Measurements from ENCODE around the gene FAM174A. TPM values are rescaled to one million over a fixed set of nuclear protein-coding genes. Genes with fewer than 3 reads are reported as not detected.

Gene FAM174A
- total RNA-seq, 2 experiments from 2014 or later, result 5.4 to 6.2 TPM

DNA sequence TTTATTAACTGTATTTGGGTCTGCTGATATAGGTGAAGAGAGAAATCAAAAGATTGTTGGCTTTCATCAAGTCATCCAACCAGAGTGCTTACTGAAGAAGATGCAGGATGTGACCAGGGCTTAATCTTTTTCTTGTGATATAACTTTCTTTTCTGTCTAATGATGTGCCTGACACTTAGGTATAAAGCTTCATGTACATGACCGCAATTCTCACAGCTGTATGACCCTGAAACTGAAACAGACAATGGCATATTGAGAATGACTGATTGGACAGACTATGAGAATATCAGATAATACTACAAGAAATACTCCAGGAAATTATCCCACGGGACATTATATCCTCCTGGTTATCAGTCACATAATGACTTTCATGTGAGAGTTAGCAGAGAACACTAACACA, 32.5 kb upstream of the FAM174A start:
- H3K36me3 ChIP-seq (ENCODE audit: insufficient read depth, low read length), result no peaks in the 10 kb centered on the region
- no peaks in the 10 kb centered on the region for H3K36me3 Mint-ChIP-seq (ENCODE audit: low read depth)
- H3K27ac Mint-ChIP-seq, result no peak overlapping the region
- H3K9me3 ChIP-seq (ENCODE audit: control insufficient read depth in 1 of 2, insufficient read depth in 1 of 2, low read length in 2 of 2), result no peaks in the 10 kb centered on the region
- intact Hi-C loops (cut with DNase I, micrococcal nuclease), result no loop called here
- CTCF ChIA-PET, result no interaction called here
- no peaks in the 10 kb centered on the region for H3K27me3 ChIP-seq (ENCODE audit: control insufficient read depth in 1 of 2, insufficient read depth in 2 of 2, low read length in 2 of 2)
- H3K4me3 ChIP-seq (ENCODE audit: low read length), result no peak overlapping the region
- DNase-seq (no peak), ATAC-seq (ENCODE audit: poor library complexity) (no peak)
- H3K9me3 Mint-ChIP-seq, result no peaks in the 10 kb centered on the region
- H3K27me3 Mint-ChIP-seq, result no peaks in the 10 kb centered on the region
- POLR2A ChIA-PET, result no interaction called here
- H3K4me3 Mint-ChIP-seq, result no peak overlapping the region
- no peaks in the 10 kb centered on the region for H3K4me1 ChIP-seq (ENCODE audit: insufficient read depth, low read length)
- H3K27ac ChIP-seq (ENCODE audit: low read depth in 1 of 2, low read length in 2 of 2), result no peak overlapping the region
- no peaks in the 10 kb centered on the region for H3K4me1 Mint-ChIP-seq (ENCODE audit: low read depth)
- no peak for TF ChIP-seq CTCF (IDR thresholded peaks at IDR 0.05)

- no peaks in the 10 kb centered on the region for H3K4me1 ChIP-seq (ENCODE audit: insufficient read depth, low read length)
- H3K4me3 Mint-ChIP-seq, result no peak overlapping the region
- no peaks in the 10 kb centered on the region for H3K36me3 ChIP-seq (ENCODE audit: insufficient read depth, low read length)
- no peak for TF ChIP-seq CTCF (IDR thresholded peaks at IDR 0.05)
- H3K9me3 Mint-ChIP-seq, result no peaks in the 10 kb centered on the region
- H3K9me3 ChIP-seq (ENCODE audit: control insufficient read depth in 1 of 2, insufficient read depth in 1 of 2, low read length in 2 of 2), result no peaks in the 10 kb centered on the region
- H3K27me3 Mint-ChIP-seq, result no peaks in the 10 kb centered on the region
- no peaks in the 10 kb centered on the region for H3K36me3 Mint-ChIP-seq (ENCODE audit: low read depth)
- no peak overlapping the region for H3K4me3 ChIP-seq (ENCODE audit: low read length)
- DNase-seq (no peak), ATAC-seq (ENCODE audit: poor library complexity) (no peak)
- CTCF ChIA-PET, result no interaction called here
- H3K27ac ChIP-seq (ENCODE audit: low read depth in 1 of 2, low read length in 2 of 2), result no peak overlapping the region
- H3K4me1 Mint-ChIP-seq (ENCODE audit: low read depth), result no peaks in the 10 kb centered on the region
- H3K27ac Mint-ChIP-seq, result no peak overlapping the region
- POLR2A ChIA-PET, result no interaction called here
- intact Hi-C loops (cut with DNase I, micrococcal nuclease), result no loop called here
- no peaks in the 10 kb centered on the region for H3K27me3 ChIP-seq (ENCODE audit: control insufficient read depth in 1 of 2, insufficient read depth in 2 of 2, low read length in 2 of 2)
Measured at GRCh38 chr5:100505984-100506670, 29.0 kb upstream of the FAM174A start.

DNA sequence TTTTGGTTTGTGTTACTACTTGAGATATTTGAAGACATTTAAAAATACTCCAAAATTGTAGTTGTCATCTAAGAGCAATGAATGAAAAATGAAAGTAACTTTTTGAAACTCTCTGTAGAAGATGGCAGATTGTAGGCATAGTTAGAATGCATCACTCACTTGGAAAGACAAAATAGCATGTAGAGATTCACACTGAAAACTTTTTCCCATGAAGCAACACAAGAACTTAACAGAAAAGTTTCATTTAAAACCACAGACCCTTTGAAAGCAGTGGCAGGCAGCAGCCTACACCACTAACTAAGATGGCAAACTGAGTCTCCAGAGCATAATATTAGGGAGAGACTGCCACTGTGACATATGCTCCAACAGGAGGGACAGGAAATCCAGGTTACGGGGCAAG, 18.9 kb upstream of the FAM174A start:
- Mint-ChIP-seq H3K4me3 (no peak overlapping the region), H3K9me3 (peaks cover 10% of the 10 kb centered on the region), H3K27ac (no peak overlapping the region), H3K4me1 (ENCODE audit: low read depth) (no peaks in the 10 kb centered on the region), H3K36me3 (ENCODE audit: low read depth) (peaks cover 12% of the 10 kb centered on the region), H3K27me3 (peaks cover 2% of the 10 kb centered on the region)
- no peak overlapping the region for H3K27ac ChIP-seq (ENCODE audit: low read depth in 1 of 2, low read length in 2 of 2)
- ATAC-seq (ENCODE audit: poor library complexity) (no peak), DNase-seq (no peak)
- H3K27me3 ChIP-seq (ENCODE audit: control insufficient read depth in 1 of 2, insufficient read depth in 2 of 2, low read length in 2 of 2), result peaks cover 0 to 4% of the 10 kb centered on the region in 2 experiments
- no peak for TF ChIP-seq CTCF (IDR thresholded peaks at IDR 0.05)
- H3K4me3 ChIP-seq (ENCODE audit: low read length), result no peak overlapping the region
- no peaks in the 10 kb centered on the region for H3K4me1 ChIP-seq (ENCODE audit: insufficient read depth, low read length)
- intact Hi-C loops (cut with DNase I, micrococcal nuclease), result no loop called here
- ChIA-PET CTCF (no interaction called here), POLR2A (no interaction called here)
- H3K9me3 ChIP-seq (ENCODE audit: control insufficient read depth in 1 of 2, insufficient read depth in 1 of 2, low read length in 2 of 2), result peaks cover 7 to 23% of the 10 kb centered on the region in 2 experiments
- no peaks in the 10 kb centered on the region for H3K36me3 ChIP-seq (ENCODE audit: insufficient read depth, low read length)
